ENCODE results near the gene TMEM253.
A peak's percentile ranks its signal among the peaks of the same experiment; 100 is the strongest.

Gene TMEM253

GRCh38 chr14:21100931-21101330 lies at the start of gene TMEM253:
Gene TMEM253, plus strand, starts transcription at chr14:21101066. Its CDS starts 278 bp downstream, at chr14:21101344.
- ATAC-seq: no peak

- no peak for ATAC-seq
These were observed 47.4 kb upstream of the TMEM253 start for GRCh38 chr14:21053184-21054122.

- peak in 1 of 2 donors; percentile 36 for ATAC-seq
These were observed 46.6 kb upstream of the TMEM253 start for GRCh38 chr14:21054123-21054767.

- ATAC-seq: no peak
These were observed 46.1 kb upstream of the TMEM253 start for GRCh38 chr14:21054768-21055145.

DNA sequence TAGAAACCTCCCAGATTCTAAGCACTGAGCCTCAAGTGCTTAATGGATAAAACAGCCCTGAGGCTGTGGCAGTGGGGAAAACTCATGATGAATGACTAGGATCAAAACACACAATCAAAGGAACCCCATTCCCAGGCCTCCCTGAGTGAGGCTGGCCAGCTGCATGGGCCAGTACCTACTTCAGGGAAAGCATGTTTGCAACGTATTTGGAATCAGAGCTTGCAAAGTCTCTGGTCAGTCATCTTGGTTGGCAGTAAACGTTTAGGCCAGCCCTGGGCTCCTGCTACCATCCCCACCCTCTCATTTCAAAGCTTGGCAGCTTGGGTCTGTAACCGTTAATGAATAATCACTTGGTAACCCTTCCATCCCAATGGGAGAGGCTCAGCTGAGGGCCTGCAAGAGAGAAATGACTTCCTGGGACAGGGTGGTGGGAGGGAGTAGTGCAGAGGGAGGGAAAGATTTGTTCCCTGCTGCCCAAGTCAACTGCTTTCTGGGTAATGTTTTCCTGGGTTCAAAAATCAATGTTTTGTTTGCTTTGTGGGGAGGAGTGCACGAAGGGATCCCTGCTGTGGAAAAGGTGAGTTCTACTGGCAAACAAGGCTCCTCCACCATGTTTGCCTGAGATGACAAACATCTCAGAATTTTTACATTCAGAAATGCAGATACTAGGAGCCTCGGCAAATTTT lies 45.3 kb upstream of the TMEM253 start:
- no peak for ATAC-seq

GRCh38 chr14:21056520-21057163 lies 44.2 kb upstream of the TMEM253 start:
- no peak for ATAC-seq

GRCh38 chr14:21057803-21058675 lies 42.8 kb upstream of the TMEM253 start, which contains the start of gene RNASE8:
Gene RNASE8, plus strand, starts transcription at chr14:21057822. Its CDS starts 71 bp downstream, at chr14:21057893.
- no peak for ATAC-seq

DNA sequence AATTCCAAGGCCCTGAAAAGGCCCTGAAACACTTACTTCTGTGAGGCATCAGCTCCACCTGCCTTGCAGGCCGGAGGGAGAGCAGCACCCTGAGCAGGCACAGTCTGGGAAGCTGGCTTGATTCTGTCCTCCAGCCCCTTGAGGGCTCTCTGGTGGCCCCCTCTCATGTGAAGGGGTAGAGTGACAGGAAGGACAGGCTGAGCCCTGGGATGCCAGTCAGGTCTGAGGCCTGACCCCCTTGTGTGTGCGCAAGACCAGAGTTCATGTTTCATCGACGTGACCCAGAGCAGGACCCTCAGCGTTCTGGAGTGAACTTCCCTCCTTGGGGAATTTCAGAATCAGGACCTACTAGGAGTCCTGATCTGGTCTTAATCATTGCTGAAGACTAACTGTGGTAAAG lies 42.0 kb upstream of the TMEM253 start:
- ATAC-seq: no peak

DNA sequence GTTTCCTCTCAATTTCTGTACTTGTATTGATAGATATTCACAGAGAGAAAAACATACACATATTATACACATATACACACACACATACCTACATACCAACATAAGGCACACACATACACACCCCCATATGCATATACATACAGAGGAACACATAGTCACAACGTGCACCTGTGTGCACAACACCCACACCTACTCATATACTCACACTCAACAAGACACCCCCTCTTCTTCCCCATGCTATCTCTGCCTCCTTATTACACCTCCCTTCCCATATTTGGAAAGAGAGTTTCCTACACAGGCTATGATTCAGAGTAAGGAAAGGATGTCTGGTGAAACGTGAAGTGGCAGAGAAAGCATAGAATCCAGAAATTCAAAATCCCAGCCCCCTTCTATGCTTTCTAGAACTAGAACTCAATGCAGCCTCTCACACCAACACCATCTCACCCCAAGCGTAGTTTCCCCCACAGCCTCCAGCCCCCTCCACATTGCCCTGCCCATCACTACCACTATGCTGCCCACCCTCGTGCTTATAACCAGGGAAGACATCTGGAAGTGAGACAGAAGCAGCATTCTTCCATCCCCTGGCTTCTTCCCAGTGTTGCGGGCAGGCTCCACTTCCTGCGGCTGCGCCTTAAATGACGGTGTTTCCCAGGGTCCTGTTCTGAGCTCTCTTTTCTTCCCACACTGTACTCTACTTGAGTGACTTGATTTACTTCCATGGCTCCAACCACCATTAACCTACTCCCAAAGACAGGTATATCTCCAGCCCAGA lies 40.8 kb upstream of the TMEM253 start:
- ATAC-seq: no peak

GRCh38 chr14:21060614-21061346 lies 40.1 kb upstream of the TMEM253 start:
- ATAC-seq: no peak

DNA sequence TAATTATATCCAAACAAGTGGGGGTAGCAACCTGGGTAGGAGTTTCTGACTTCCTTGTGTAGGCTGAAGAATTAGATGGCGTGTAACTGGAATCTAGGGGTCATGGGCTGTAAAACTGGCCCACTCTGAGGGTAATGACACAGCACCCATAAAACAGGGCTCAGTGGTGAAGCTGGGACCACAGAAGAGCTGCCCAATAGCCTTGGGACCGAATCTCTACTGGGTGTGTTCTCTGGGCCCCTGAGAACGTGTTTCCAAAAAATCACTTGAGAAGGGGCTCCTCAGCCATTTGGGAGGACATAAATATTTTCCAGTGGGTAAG lies 39.6 kb upstream of the TMEM253 start:
- no peak for ATAC-seq

- no peak for ATAC-seq
These were observed 37.4 kb upstream of the TMEM253 start for GRCh38 chr14:21063479-21063878.

GRCh38 chr14:21066882-21067502 lies 33.9 kb upstream of the TMEM253 start:
- no peak for ATAC-seq

DNA sequence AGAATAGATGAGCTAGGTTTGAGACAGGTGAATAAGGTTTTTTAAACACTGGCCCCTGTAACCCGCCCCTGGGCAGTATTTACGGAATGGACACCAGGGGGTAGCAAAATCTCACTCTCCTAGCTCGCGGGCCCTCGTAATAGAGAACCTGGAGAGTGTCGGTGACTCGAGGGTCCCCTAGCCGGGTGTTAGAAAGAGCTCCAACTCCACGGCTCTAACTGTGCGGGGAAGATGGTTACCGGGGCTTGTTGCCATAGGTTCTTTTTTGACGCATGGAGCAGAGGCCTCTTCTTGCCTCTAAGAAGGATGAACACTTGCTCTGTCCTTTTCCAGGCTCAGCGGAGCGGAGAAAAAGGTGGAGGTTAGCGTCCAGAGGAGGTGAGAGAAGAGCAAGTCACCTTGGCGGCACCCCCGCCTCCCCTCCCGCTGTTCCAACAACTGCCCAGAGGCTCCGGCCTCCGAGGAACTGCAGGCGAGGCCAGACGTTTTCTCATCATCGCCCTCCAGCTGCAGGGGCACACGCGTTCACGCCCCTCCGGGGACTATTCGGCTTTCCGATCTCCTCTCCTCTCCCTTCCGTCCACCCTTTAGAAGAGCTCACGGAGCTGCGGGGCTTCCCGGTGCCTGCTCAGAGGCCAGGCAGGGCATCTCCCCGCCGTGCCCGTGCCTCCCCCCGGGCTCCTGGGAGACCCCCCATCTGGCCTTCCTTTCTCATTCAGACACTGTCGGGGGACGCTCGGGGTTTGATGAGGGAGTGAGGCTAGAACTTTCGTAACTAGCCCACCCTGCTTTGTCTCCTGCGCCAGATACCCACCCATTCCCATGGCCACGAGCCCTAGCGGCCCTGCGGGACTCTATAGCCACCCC lies 32.1 kb upstream of the TMEM253 start:
- peak; percentile 51 to 58 for ATAC-seq

- no peak for ATAC-seq
These were observed 31.3 kb upstream of the TMEM253 start for GRCh38 chr14:21069388-21070082.

- ATAC-seq: no peak
These were observed 30.7 kb upstream of the TMEM253 start, which contains the start of gene ARHGEF40 for GRCh38 chr14:21070083-21070609. Gene ARHGEF40, plus strand, starts transcription at chr14:21070304. Its CDS starts 93 bp downstream, at chr14:21070397.

DNA sequence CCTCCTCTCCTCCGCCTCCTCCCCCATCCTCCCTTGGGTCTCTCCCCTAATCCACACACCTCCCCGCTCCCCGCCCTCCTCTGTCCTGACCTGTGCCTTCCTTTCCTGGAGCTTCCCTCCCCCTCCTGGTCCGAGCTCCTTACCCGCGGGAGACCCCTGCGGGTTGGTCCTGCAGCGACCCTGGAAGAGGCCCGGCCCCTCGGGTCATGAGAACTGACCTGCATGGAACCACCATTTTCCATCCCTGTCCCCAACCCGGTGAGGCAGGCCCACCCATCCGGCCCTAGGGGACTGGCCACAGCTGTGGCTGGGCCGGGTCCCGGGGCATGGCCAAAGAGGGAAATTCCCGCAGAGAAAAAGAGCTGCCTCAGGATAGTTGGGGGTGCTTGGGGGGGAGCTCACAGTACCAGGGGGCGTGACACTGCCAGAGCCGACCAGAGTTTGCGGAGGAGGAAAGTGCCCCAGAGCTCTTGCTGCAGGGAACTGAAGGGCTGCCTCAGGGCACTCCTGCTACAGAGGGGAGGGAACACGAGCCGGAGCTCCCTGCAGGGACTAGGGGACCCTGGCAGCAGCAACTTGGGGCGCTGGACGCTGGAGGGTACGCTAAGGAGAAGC lies 30.1 kb upstream of the TMEM253 start:
- ATAC-seq: peak; percentile 16 to 21

All from activated CD4-positive, CD25-positive, alpha-beta regulatory T cell treated with anti-CD3 and anti-CD28 coated beads, Interleukin-2, amount 50 U/mL, for 24 hours (primary cell).